Testis (tissue), 3 donors: ENCODE measurements around the gene PTPRG. TPM values are rescaled to one million over a fixed set of nuclear protein-coding genes. Genes with fewer than 3 reads are reported as not detected.
A peak's percentile ranks its signal among the peaks of the same experiment; 100 is the strongest.

Experiments used
- DNase-seq: peaks from one replicate; pipeline ENCODE4 v3.0.0-alpha.2; 2019
- H3K27ac ChIP-seq, 2 donors: fragments of 200-600 bp; sonication (generic); one replicate each; pipeline ENCODE4 v1.5.1; 2019
- H3K27me3 ChIP-seq: fragments of 200-600 bp; sonication (generic); one replicate; pipeline ENCODE4 v1.5.1; 2019
- H3K36me3 ChIP-seq: fragments of 200-600 bp; sonication (generic); one replicate; pipeline ENCODE4 v1.5.1; 2017; ENCODE audit warnings: low read depth; ENCODE audit errors: missing control alignments
- H3K4me1 ChIP-seq: fragments of 200-600 bp; sonication (generic); one replicate; pipeline ENCODE4 v1.5.1; 2019
- H3K4me3 ChIP-seq, 2 donors: fragments of 200-600 bp; sonication (generic); one replicate each; pipeline ENCODE4 v1.5.1; 2017 to 2019
- H3K9me3 ChIP-seq: fragments of 200-600 bp; sonication (generic); one replicate; pipeline ENCODE4 v1.5.1; 2017
- CTCF ChIP-seq, 3 experiments: fragments of 450-650 bp in 2 of 3; fragments of 200-600 bp in 1 of 3; sonication (generic) in 1 of 3; IDR thresholded peaks; one replicate each; pipeline ENCODE4 v1.5.1; 2016 to 2019; ENCODE audit warnings: antibody characterized with exemption in 3 of 3, mild to moderate bottlenecking in 2 of 3, moderate library complexity in 1 of 3
- POLR2A ChIP-seq: fragments of 450-650 bp; IDR thresholded peaks from one replicate; pipeline ENCODE4 v1.6.1; 2017; ENCODE audit warnings: antibody characterized with exemption, mild to moderate bottlenecking, moderate library complexity
- WGBS, 2 donors: methylation state at CpG; one replicate each; pipeline ENCODE4 v1.1.5; 2018; 5-methylcytosine and 5-hydroxymethylcytosine counted together
- intact Hi-C: fragments of 100-400 bp; cut with DNase I; formaldehyde crosslinking; loops from one replicate; pipeline ENCODE4 v1.15.1; 2023; ENCODE audit warnings: low total_unique reads
- polyA plus RNA-seq: library from polyadenylated mRNA; stranded (reverse); fragments of 350-450 nt; fragmentation: Illumina TruSeq; extraction: RNeasy Lipid Tissue Mini Kit (QIAGEN cat#74804); gene quantifications from one replicate; pipeline ENCODE4 v1.2.3, GENCODE V29; 2014; ENCODE audit warnings: low read depth, low replicate concordance; ENCODE audit not compliant: insufficient read depth
- total RNA-seq, 2 donors: library from RNA; depleted of rRNA; stranded (reverse); fragments of >200 nt; gene quantifications; one replicate each; pipeline ENCODE4 v1.2.3, GENCODE V29; 2016

Gene PTPRG
- total and polyA plus RNA-seq, 3 donors from 2014 or later = 26.3 to 107 (median 75.4) TPM

- TF ChIP-seq CTCF (IDR thresholded peaks at IDR 0.05) (no peak), POLR2A (no peak)
- Histone ChIP-seq H3K36me3 (no peaks in the 10 kb centered on the region), H3K9me3 (no peaks in the 10 kb centered on the region), H3K27me3 (no peaks in the 10 kb centered on the region), H3K27ac (peak overlapping the region; percentile 71 to 86), H3K4me3 (no peak overlapping the region), H3K4me1 (peaks cover 50% of the 10 kb centered on the region)
- intact Hi-C loops = no loop called here
- WGBS, 2 donors = 33 to 37% methylated on average over 6 of the region's 6 CpGs
- DNase-seq = peak; percentile 88
These were observed 598.3 kb downstream of the PTPRG start for GRCh38 chr3:62159709-62160092.

GRCh38 chr3:62161371-62161770 lies 600.0 kb downstream of the PTPRG start:
- 37 to 47% methylated on average over 4 of the region's 4 CpGs for WGBS, 2 donors
- intact Hi-C loops = no loop called here
- H3K36me3 ChIP-seq = no peaks in the 10 kb centered on the region
- H3K9me3 ChIP-seq = no peaks in the 10 kb centered on the region
- H3K4me1 ChIP-seq = peaks cover 50% of the 10 kb centered on the region
- peak; percentile 55 for DNase-seq
- H3K27me3 ChIP-seq = no peaks in the 10 kb centered on the region
- peak overlapping the region in 1 of 2 donors; percentile 86 for H3K27ac ChIP-seq
- no peak overlapping the region for H3K4me3 ChIP-seq
- TF ChIP-seq CTCF (IDR thresholded peaks at IDR 0.05) (no peak), POLR2A (no peak)

- no peaks in the 10 kb centered on the region for H3K9me3 ChIP-seq
- H3K36me3 ChIP-seq = no peaks in the 10 kb centered on the region
- intact Hi-C loops = no loop called here
- WGBS, 2 donors = 93% methylated on average over 5 of the region's 5 CpGs
- no peak for DNase-seq
- TF ChIP-seq POLR2A = no peak
- TF ChIP-seq CTCF (IDR thresholded peaks at IDR 0.05) = no peak
- H3K4me3 ChIP-seq = no peak overlapping the region
- H3K27me3 ChIP-seq = no peaks in the 10 kb centered on the region
- peaks cover 36% of the 10 kb centered on the region for H3K4me1 ChIP-seq
- no peak overlapping the region for H3K27ac ChIP-seq
These were observed 602.8 kb downstream of the PTPRG start for GRCh38 chr3:62164196-62164595.

- no peaks in the 10 kb centered on the region for H3K9me3 ChIP-seq
- intact Hi-C loops = no loop called here
- no peak overlapping the region for H3K27ac ChIP-seq
- 72 to 83% methylated on average over 5 of the region's 5 CpGs for WGBS, 2 donors
- peaks cover 31% of the 10 kb centered on the region for H3K4me1 ChIP-seq
- H3K4me3 ChIP-seq = no peak overlapping the region
- TF ChIP-seq CTCF (IDR thresholded peaks at IDR 0.05) (no peak), POLR2A (no peak)
- no peaks in the 10 kb centered on the region for H3K36me3 ChIP-seq
- no peaks in the 10 kb centered on the region for H3K27me3 ChIP-seq
- no peak for DNase-seq
These were observed 603.4 kb downstream of the PTPRG start for GRCh38 chr3:62164746-62165145.

GRCh38 chr3:62167566-62168262 lies 606.3 kb downstream of the PTPRG start:
- H3K27ac ChIP-seq = no peak overlapping the region

More at GRCh38 chr3:62167566-62168262, 606.3 kb downstream of the PTPRG start:
- TF ChIP-seq CTCF (IDR thresholded peaks at IDR 0.05) (no peak), POLR2A (no peak)
- WGBS, 2 donors = 80 to 88% methylated on average over 12 of the region's 12 CpGs
- Histone ChIP-seq H3K4me1 (peaks cover under 1% of the 10 kb centered on the region), H3K27me3 (no peaks in the 10 kb centered on the region), H3K9me3 (no peaks in the 10 kb centered on the region), H3K36me3 (no peaks in the 10 kb centered on the region), H3K4me3 (no peak overlapping the region)
- intact Hi-C loops = no loop called here
- DNase-seq = no peak
